Liver (tissue), 3 donors: ENCODE data around the gene SNRK.

Experiments used
- EGR1 ChIP-seq, 2 donors: IDR thresholded peaks; 2 replicates each; pipeline ENCODE4 v1.6.1; 2016 to 2018; ENCODE audit warnings: antibody characterized with exemption in 2 of 2, low read depth in 2 of 2
- FOXA2 ChIP-seq: IDR thresholded peaks from 2 replicates; pipeline ENCODE4 v1.6.1; 2016; ENCODE audit warnings: antibody characterized with exemption
- JUND ChIP-seq, 2 donors: IDR thresholded peaks; 2 replicates each; pipeline ENCODE4 v1.6.1; 2016; ENCODE audit warnings: antibody characterized with exemption in 2 of 2
- RAD21 ChIP-seq, 2 donors: IDR thresholded peaks; 2 replicates each; pipeline ENCODE4 v1.6.1; 2016; ENCODE audit warnings: antibody characterized with exemption in 2 of 2, mild to moderate bottlenecking in 2 of 2
- SP1 ChIP-seq: IDR thresholded peaks from 2 replicates; pipeline ENCODE4 v1.6.1; 2018; ENCODE audit warnings: antibody characterized with exemption, mild to moderate bottlenecking
- TAF1 ChIP-seq: conservative IDR thresholded peaks from 2 replicates; pipeline ENCODE4 v1.6.1; 2016; ENCODE audit warnings: antibody characterized with exemption, mild to moderate bottlenecking
- TF ChIP-seq, protein P1 (sequence below): fragments of 150-350 bp; IDR thresholded peaks from 2 replicates; pipeline ENCODE4 v1.5.1; 2017; ENCODE audit warnings: improper control_type of control experiment, low read depth, low read length; ENCODE audit not compliant: missing input control
- TF ChIP-seq, protein P2 (sequence below): IDR thresholded peaks from 2 replicates; pipeline ENCODE4 v1.6.1; 2016; ENCODE audit warnings: antibody characterized with exemption
- TF ChIP-seq, protein P3 (sequence below): IDR thresholded peaks from 2 replicates; pipeline ENCODE4 v1.6.1; 2016; ENCODE audit warnings: antibody characterized with exemption, mild to moderate bottlenecking
- TF ChIP-seq, protein P4 (sequence below): IDR thresholded peaks from 2 replicates; pipeline ENCODE4 v1.6.1; 2016; ENCODE audit warnings: antibody characterized with exemption
- donor health status: healthy.
- donor health status: healthy.

DNA sequence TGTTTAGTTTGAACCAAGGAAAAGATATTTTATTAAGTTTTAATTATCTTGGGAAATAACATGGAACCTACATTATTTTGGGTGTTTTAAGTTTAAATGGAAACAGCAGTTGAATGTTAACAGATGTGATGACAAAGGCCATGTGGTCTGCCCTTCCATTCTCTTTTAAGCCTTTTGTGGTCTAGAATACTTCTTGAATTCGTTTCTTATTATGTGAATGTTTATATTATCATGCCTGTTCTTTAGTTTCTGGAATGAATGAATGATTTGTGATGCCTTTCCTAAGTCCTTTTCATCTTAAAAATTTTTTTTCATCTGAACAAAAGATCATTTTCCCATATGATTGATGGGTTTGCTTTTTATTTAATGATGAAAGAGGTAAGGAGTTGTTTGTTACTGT is 44.6 kb downstream of the SNRK start:
- TF ChIP-seq JUND (IDR thresholded peaks at IDR 0.05) (no peak), RAD21 (IDR thresholded peaks at IDR 0.05) (no peak), TAF1 (no peak), SP1 (no peak), FOXA2 (no peak), EGR1 (IDR thresholded peaks at IDR 0.05; ENCODE audit: low read depth in 2 of 2) (no peak)
- TF ChIP-seq, protein P1, sequence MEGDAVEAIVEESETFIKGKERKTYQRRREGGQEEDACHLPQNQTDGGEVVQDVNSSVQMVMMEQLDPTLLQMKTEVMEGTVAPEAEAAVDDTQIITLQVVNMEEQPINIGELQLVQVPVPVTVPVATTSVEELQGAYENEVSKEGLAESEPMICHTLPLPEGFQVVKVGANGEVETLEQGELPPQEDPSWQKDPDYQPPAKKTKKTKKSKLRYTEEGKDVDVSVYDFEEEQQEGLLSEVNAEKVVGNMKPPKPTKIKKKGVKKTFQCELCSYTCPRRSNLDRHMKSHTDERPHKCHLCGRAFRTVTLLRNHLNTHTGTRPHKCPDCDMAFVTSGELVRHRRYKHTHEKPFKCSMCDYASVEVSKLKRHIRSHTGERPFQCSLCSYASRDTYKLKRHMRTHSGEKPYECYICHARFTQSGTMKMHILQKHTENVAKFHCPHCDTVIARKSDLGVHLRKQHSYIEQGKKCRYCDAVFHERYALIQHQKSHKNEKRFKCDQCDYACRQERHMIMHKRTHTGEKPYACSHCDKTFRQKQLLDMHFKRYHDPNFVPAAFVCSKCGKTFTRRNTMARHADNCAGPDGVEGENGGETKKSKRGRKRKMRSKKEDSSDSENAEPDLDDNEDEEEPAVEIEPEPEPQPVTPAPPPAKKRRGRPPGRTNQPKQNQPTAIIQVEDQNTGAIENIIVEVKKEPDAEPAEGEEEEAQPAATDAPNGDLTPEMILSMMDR = no peak
- TF ChIP-seq, protein P2, sequence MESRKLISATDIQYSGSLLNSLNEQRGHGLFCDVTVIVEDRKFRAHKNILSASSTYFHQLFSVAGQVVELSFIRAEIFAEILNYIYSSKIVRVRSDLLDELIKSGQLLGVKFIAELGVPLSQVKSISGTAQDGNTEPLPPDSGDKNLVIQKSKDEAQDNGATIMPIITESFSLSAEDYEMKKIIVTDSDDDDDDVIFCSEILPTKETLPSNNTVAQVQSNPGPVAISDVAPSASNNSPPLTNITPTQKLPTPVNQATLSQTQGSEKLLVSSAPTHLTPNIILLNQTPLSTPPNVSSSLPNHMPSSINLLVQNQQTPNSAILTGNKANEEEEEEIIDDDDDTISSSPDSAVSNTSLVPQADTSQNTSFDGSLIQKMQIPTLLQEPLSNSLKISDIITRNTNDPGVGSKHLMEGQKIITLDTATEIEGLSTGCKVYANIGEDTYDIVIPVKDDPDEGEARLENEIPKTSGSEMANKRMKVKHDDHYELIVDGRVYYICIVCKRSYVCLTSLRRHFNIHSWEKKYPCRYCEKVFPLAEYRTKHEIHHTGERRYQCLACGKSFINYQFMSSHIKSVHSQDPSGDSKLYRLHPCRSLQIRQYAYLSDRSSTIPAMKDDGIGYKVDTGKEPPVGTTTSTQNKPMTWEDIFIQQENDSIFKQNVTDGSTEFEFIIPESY = no peak
- TF ChIP-seq, protein P3, sequence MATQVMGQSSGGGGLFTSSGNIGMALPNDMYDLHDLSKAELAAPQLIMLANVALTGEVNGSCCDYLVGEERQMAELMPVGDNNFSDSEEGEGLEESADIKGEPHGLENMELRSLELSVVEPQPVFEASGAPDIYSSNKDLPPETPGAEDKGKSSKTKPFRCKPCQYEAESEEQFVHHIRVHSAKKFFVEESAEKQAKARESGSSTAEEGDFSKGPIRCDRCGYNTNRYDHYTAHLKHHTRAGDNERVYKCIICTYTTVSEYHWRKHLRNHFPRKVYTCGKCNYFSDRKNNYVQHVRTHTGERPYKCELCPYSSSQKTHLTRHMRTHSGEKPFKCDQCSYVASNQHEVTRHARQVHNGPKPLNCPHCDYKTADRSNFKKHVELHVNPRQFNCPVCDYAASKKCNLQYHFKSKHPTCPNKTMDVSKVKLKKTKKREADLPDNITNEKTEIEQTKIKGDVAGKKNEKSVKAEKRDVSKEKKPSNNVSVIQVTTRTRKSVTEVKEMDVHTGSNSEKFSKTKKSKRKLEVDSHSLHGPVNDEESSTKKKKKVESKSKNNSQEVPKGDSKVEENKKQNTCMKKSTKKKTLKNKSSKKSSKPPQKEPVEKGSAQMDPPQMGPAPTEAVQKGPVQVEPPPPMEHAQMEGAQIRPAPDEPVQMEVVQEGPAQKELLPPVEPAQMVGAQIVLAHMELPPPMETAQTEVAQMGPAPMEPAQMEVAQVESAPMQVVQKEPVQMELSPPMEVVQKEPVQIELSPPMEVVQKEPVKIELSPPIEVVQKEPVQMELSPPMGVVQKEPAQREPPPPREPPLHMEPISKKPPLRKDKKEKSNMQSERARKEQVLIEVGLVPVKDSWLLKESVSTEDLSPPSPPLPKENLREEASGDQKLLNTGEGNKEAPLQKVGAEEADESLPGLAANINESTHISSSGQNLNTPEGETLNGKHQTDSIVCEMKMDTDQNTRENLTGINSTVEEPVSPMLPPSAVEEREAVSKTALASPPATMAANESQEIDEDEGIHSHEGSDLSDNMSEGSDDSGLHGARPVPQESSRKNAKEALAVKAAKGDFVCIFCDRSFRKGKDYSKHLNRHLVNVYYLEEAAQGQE = no peak
- TF ChIP-seq, protein P4, sequence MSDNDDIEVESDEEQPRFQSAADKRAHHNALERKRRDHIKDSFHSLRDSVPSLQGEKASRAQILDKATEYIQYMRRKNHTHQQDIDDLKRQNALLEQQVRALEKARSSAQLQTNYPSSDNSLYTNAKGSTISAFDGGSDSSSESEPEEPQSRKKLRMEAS = no peak
